Endothelial cell of umbilical vein (primary cell): Measurements from ENCODE around the gene ANKRD18B. TPM values are rescaled to one million over a fixed set of nuclear protein-coding genes. Genes with fewer than 3 reads are reported as not detected.

Source experiments
- BruUV-seq: library from RNA; stranded (reverse); fragments of 400-500 nt; replicated peaks from 2 replicates; lab custom pipeline; 2021; lab: Mats Ljungman, UMichigan
- CTCF ChIA-PET: fragments of 300-600, 350-600 bp; sonication (Branson Sonifier 250); formaldehyde crosslinking; loops from one replicate; lab custom pipeline; 2021; ENCODE audit warnings: antibody characterized with exemption, inconsistent platforms; lab: Charles Lee
- POLR2A ChIA-PET: fragments of 300-600, 350-600 bp; sonication (Branson Sonifier 250); formaldehyde crosslinking; loops from one replicate; lab custom pipeline; 2021; ENCODE audit warnings: antibody characterized with exemption, inconsistent platforms; lab: Charles Lee
- DNase-seq: peaks from one replicate; pipeline ENCODE4 v3.0.0-alpha.2; 2011; ENCODE audit warnings: low read depth, low spot score
- FAIRE-seq: peaks from 2 replicates; lab custom pipeline; 2011; peaks lifted over from hg19 to GRCh38; lab: Jason Lieb, UNC
- H2AFZ ChIP-seq: 2 replicates; pipeline ENCODE4 v1.6.0; 2012; ENCODE audit warnings: low read depth, low read length, control low read depth, inconsistent platforms
- H3K27ac ChIP-seq: 2 replicates; pipeline ENCODE4 v1.5.1; 2011; ENCODE audit warnings: low read depth, mild to moderate bottlenecking, control low read depth, low read length, moderate library complexity; ENCODE audit not compliant: insufficient read depth
- H3K27me3 ChIP-seq, 2 experiments: 2 replicates each; pipeline versions ENCODE4 v1.6.0 to v1.6.1; 2011; ENCODE audit warnings: low read length in 2 of 2, mixed read lengths in 1 of 2; ENCODE audit not compliant: control insufficient read depth in 2 of 2, insufficient read depth in 2 of 2
- H3K36me3 ChIP-seq, 2 experiments: 2 replicates in 1 of 2; 3 replicates in 1 of 2; pipeline ENCODE4 v1.5.1; 2011; ENCODE audit warnings: low read length in 2 of 2, mild to moderate bottlenecking in 1 of 2, moderate library complexity in 1 of 2; ENCODE audit not compliant: control insufficient read depth in 2 of 2, insufficient read depth in 2 of 2; ENCODE audit errors: extremely low read depth in 1 of 2
- H3K4me1 ChIP-seq: 3 replicates; pipeline ENCODE4 v1.5.1; 2011; ENCODE audit warnings: mild to moderate bottlenecking, low read length; ENCODE audit not compliant: control insufficient read depth, insufficient read depth; ENCODE audit errors: extremely low read depth
- H3K4me2 ChIP-seq: 2 replicates; pipeline ENCODE4 v1.6.1; 2011; ENCODE audit warnings: low read length, control low read depth, mixed read lengths; ENCODE audit not compliant: insufficient read depth
- H3K4me3 ChIP-seq, 3 experiments: fragments of 200-600 bp in 1 of 3; sonication (generic), shearing (Covaris generic) in 1 of 3; replicated peaks in 1 of 3; 2 replicates each; pipeline ENCODE4 v1.5.1; 2011 to 2016; ENCODE audit warnings: control low read depth in 3 of 3, low read length in 3 of 3, mild to moderate bottlenecking in 2 of 3, inconsistent platforms in 1 of 3, low read depth in 1 of 3, moderate library complexity in 1 of 3; ENCODE audit not compliant: insufficient read depth in 1 of 3
- H3K79me2 ChIP-seq: 2 replicates; pipeline ENCODE4 v1.6.0; 2012; ENCODE audit warnings: low read length, inconsistent platforms; ENCODE audit not compliant: control insufficient read depth, insufficient read depth
- H3K9ac ChIP-seq: replicated peaks from 2 replicates; pipeline ENCODE3; 2011; ENCODE audit warnings: low read length, control low read depth; ENCODE audit not compliant: insufficient read depth; ENCODE audit errors: extremely low read depth
- H3K9me1 ChIP-seq: replicated peaks from 3 replicates; pipeline ENCODE4 v1.6.0; 2011; ENCODE audit warnings: mild to moderate bottlenecking, low read length; ENCODE audit not compliant: control insufficient read depth, insufficient read depth; ENCODE audit errors: extremely low read depth
- H3K9me3 ChIP-seq: replicated peaks from 2 replicates; pipeline ENCODE4 v1.5.1; 2012; ENCODE audit warnings: low read length, inconsistent platforms; ENCODE audit not compliant: control insufficient read depth, insufficient read depth
- H4K20me1 ChIP-seq: replicated peaks from 2 replicates; pipeline ENCODE3; 2011; ENCODE audit warnings: mild to moderate bottlenecking, low read length; ENCODE audit not compliant: control insufficient read depth, insufficient read depth; ENCODE audit errors: extremely low read depth
- CTCF ChIP-seq, 2 donors: IDR thresholded peaks; 1 replicate in 1 of 2; 2 replicates in 1 of 2; pipeline ENCODE4 v1.5.1; 2011; ENCODE audit warnings: low read length in 2 of 2, mild to moderate bottlenecking in 2 of 2, moderate library complexity in 2 of 2, control low read depth in 1 of 2, inconsistent platforms in 1 of 2, low read depth in 1 of 2; ENCODE audit not compliant: insufficient read depth in 1 of 2; ENCODE audit errors: extremely low read depth in 1 of 2
- EZH2 ChIP-seq: IDR thresholded peaks from 2 replicates; pipeline ENCODE4 v1.6.1; 2012; ENCODE audit warnings: borderline replicate concordance, low read depth, mild to moderate bottlenecking, moderate library complexity, low read length, inconsistent platforms; ENCODE audit not compliant: severe bottlenecking
- FOS ChIP-seq: IDR thresholded peaks from 2 replicates; pipeline ENCODE4 v1.6.1; 2011; ENCODE audit warnings: mild to moderate bottlenecking, low read length, moderate library complexity, borderline replicate concordance; ENCODE audit not compliant: insufficient read depth
- GATA2 ChIP-seq: IDR thresholded peaks from 2 replicates; pipeline ENCODE4 v1.7.0; 2011; ENCODE audit warnings: low read depth, mild to moderate bottlenecking, moderate library complexity, mixed read lengths, low read length; ENCODE audit not compliant: insufficient read length, insufficient read depth
- JUN ChIP-seq: IDR thresholded peaks from 2 replicates; pipeline ENCODE4 v1.6.1; 2011; ENCODE audit warnings: borderline replicate concordance, low read depth; ENCODE audit not compliant: insufficient read length, insufficient read depth
- MAX ChIP-seq: IDR thresholded peaks from 2 replicates; pipeline ENCODE4 v1.6.1; 2011; ENCODE audit not compliant: insufficient read depth, insufficient read length
- MYC ChIP-seq: IDR thresholded peaks from one replicate; pipeline ENCODE4 v1.6.1; 2011; ENCODE audit warnings: mild to moderate bottlenecking, low read depth, low read length
- POLR2A ChIP-seq: IDR thresholded peaks from 2 replicates; pipeline ENCODE4 v1.6.1; 2012; ENCODE audit warnings: low read depth, mild to moderate bottlenecking, control low read depth, low read length
- POLR2AphosphoS5 ChIP-seq: IDR thresholded peaks from 2 replicates; pipeline ENCODE4 v1.6.1; 2012; ENCODE audit warnings: low read depth, mild to moderate bottlenecking, control low read depth, low read length, moderate library complexity; ENCODE audit not compliant: insufficient read depth
- dilution Hi-C: fragments of 300-500 bp; cut with MboI; formaldehyde crosslinking; loops from one replicate; pipeline ENCODE4 v1.15.0; 2019; ENCODE audit warnings: low sequenced_read_pairs; ENCODE audit not compliant: extremely low pct_ligation_motif_present
- intact Hi-C: fragments of 100-400 bp; cut with micrococcal nuclease; formaldehyde crosslinking; loops from one replicate; pipeline ENCODE4 v1.10.0; 2022
- polyA plus RNA-seq, 4 experiments: library from polyadenylated mRNA; depleted of rRNA in 3 of 4; stranded (reverse) in 3 of 4; unstranded in 1 of 4; fragments of >200 nt; gene quantifications; 2 replicates each; pipeline versions ENCODE4 v1.2.1 to v1.2.3, GENCODE V29; 2011 to 2012; ENCODE audit warnings: missing spikeins in 1 of 4
- total RNA-seq: library from RNA; stranded (reverse); gene quantifications from 2 replicates; pipeline ENCODE4 v1.2.3, GENCODE V29; 2021

Gene ANKRD18B
- total and polyA plus RNA-seq, 2 donors (not counting 3 experiments of a cell fraction or from before 2014, with no cell fraction given), result 1.4 to 10.9 TPM

- Histone ChIP-seq H3K79me2 (peaks cover 18% of the 10 kb centered on the region), H3K4me2 (no peak overlapping the region), H3K9me3 (no peaks in the 10 kb centered on the region), H3K27me3 (no peaks in the 10 kb centered on the region), H3K4me3 (no peak overlapping the region), H3K27ac (no peak overlapping the region), H2AFZ (no peak overlapping the region), H4K20me1 (no peaks in the 10 kb centered on the region), H3K4me1 (peaks cover 15% of the 10 kb centered on the region), H3K9me1 (no peaks in the 10 kb centered on the region), H3K9ac (no peak overlapping the region), H3K36me3 (peaks cover 0 to 7% of the 10 kb centered on the region in 2 experiments)
- no TSS peak for BruUV-seq
- TF ChIP-seq EZH2, result no peak
- no peak for TF ChIP-seq GATA2
- TF ChIP-seq MYC, result no peak
- no peak for TF ChIP-seq MAX
- TF ChIP-seq CTCF (IDR thresholded peaks at IDR 0.05; ENCODE audit: extremely low read depth in 1 of 2, insufficient read depth in 1 of 2, low read depth in 1 of 2, low read length in 2 of 2), result no peak
- TF ChIP-seq POLR2AphosphoS5, result no peak
- no peak for TF ChIP-seq FOS
- no peak for TF ChIP-seq JUN
- TF ChIP-seq POLR2A, result no peak
- FAIRE-seq, result no peak
- intact Hi-C loops, result no loop called here
- CTCF ChIA-PET, result interaction anchor here (1.4 to 2.9 kb wide), 3 partner anchors 10 to 147 kb away, joined by 3 to 16 read pairs (median 9); no protein-coding TSS in a partner anchor
- no peak for DNase-seq
- POLR2A ChIA-PET, result no interaction called here
- dilution Hi-C loops, result no loop called here
Observed at GRCh38 chr9:33476503-33476902, 47.5 kb upstream of the ANKRD18B start.
